Brain microvascular endothelial cell (primary cell): Measurements from ENCODE around the gene LAMA4.
A peak's percentile ranks its signal among the peaks of the same experiment; 100 is the strongest.

Experiments used
- DNase-seq: peaks from one replicate; pipeline ENCODE4 v3.0.0-alpha.2; 2020
- H3K27ac ChIP-seq: fragments of 250-450 bp; sonication (Bioruptor Pico); 2 replicates; pipeline ENCODE4 v1.5.1; 2020; ENCODE audit warnings: mild to moderate bottlenecking, moderate library complexity
- H3K27me3 ChIP-seq: fragments of 250-450 bp; sonication (Bioruptor Pico); replicated peaks from 2 replicates; pipeline ENCODE4 v1.5.1; 2020; ENCODE audit warnings: mild to moderate bottlenecking
- H3K36me3 ChIP-seq: fragments of 250-450 bp; sonication (Bioruptor Pico); replicated peaks from 2 replicates; pipeline ENCODE4 v1.5.1; 2020; ENCODE audit warnings: mild to moderate bottlenecking
- H3K4me3 ChIP-seq: 2 replicates; pipeline ENCODE4 v1.5.1; 2011; ENCODE audit warnings: low read depth, mild to moderate bottlenecking, control low read depth, low read length, moderate library complexity
- in situ Hi-C: cut with HindIII; loops from 2 replicates; pipeline ENCODE4 v1.10.0; 2017; ENCODE audit warnings: low sequenced_read_pairs, low pct_ligation_motif_present
- TF ChIP-seq, protein P1 (sequence below): IDR thresholded peaks from 2 replicates; pipeline ENCODE4 v1.5.1; 2011; ENCODE audit warnings: low read depth, mild to moderate bottlenecking, moderate library complexity, low read length, control low read depth, inconsistent platforms; ENCODE audit errors: missing control alignments

Gene LAMA4

DNA sequence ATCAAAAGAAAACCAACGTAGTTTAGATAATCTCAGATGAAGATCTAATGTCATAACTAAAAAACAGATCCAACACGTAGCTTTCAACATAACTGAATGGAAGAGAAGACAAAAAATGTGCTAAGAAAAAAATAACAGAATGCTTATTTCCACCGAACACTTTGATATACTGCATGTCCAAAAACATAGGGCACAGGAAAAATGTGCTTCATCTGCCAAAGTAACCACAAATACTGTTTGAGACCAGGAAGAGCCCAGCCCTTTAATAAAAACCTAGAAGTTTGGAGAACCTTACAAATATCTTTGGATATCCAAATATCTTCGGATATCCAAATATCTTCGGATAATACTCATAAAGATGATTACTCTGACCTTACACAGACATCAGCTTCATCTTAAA is 19.8 kb downstream of the LAMA4 start:
- Histone ChIP-seq H3K36me3 (no peaks in the 10 kb centered on the region), H3K4me3 (no peak overlapping the region), H3K27ac (peak overlapping the region; percentile 84), H3K27me3 (no peaks in the 10 kb centered on the region)
- no peak for DNase-seq
- TF ChIP-seq, protein P1, sequence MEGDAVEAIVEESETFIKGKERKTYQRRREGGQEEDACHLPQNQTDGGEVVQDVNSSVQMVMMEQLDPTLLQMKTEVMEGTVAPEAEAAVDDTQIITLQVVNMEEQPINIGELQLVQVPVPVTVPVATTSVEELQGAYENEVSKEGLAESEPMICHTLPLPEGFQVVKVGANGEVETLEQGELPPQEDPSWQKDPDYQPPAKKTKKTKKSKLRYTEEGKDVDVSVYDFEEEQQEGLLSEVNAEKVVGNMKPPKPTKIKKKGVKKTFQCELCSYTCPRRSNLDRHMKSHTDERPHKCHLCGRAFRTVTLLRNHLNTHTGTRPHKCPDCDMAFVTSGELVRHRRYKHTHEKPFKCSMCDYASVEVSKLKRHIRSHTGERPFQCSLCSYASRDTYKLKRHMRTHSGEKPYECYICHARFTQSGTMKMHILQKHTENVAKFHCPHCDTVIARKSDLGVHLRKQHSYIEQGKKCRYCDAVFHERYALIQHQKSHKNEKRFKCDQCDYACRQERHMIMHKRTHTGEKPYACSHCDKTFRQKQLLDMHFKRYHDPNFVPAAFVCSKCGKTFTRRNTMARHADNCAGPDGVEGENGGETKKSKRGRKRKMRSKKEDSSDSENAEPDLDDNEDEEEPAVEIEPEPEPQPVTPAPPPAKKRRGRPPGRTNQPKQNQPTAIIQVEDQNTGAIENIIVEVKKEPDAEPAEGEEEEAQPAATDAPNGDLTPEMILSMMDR: no peak
- in situ Hi-C loops: no loop called here

DNA sequence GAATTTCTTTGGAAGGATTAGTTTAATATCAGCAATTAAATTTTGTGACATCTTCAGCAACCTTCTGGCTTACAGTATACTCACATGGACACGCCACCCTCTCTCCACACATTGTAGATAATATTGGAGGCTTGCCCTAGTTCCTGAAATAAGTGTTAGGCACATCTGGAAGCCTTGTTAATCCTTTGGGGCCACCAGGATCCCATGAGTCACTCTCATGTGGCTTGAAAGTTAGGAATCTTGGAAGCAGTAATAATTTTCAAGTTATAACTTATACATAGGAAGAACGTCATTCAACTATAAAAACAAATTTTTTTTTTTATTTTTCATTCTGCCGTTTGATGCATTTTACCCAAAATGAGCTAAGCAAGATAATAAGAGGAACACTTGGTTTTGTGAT is 20.5 kb downstream of the LAMA4 start:
- DNase-seq: peak; percentile 69
- no peak overlapping the region for H3K4me3 ChIP-seq
- peak overlapping the region; percentile 84 for H3K27ac ChIP-seq
- TF ChIP-seq, protein P1: no peak
- no peaks in the 10 kb centered on the region for H3K36me3 ChIP-seq
- H3K27me3 ChIP-seq: no peaks in the 10 kb centered on the region
- in situ Hi-C loops: no loop called here

DNA sequence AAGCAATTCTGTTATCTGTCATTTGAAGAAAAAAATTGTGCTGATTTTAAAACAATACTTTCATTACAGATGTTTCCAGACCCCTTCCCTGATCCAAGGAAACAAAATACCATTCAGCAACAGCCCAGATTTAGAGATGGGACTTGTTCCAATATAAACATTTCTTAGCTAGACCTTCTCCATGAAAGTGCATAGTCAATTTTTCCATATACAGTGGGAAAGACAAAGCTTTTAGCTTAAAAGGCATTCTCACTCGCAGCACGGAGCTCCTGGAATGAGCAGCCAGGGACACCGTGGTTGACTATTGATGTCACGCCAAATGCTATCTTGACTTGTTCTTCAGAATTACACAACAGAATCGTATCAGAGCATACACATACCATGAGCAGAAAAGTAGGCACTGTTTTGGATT is 21.5 kb downstream of the LAMA4 start:
- no peaks in the 10 kb centered on the region for H3K27me3 ChIP-seq
- H3K4me3 ChIP-seq: no peak overlapping the region
- H3K36me3 ChIP-seq: no peaks in the 10 kb centered on the region
- H3K27ac ChIP-seq: peak overlapping the region; percentile 84
- in situ Hi-C loops: no loop called here
- DNase-seq: peak; percentile 88
- TF ChIP-seq, protein P1: no peak

DNA sequence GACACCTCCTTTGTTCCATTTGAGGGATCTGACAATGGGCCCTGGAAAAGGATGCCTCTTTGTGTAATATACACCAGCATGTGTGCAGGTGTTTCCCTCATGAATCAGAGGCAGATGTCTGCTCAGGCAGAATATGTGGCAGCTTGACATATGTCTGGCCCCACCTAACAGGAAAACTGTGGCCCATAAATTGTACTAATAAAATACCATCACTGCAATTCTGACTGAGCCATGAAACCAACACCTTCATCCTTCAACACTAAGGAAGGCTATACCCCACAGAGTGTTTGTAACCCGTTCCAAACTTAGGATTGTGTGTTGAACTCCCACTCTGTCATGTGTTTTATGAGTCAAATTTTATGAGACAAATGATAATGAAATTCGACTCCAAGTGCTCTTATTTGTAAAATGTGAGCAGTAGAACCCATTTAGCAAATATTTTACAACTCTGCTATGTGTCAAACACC is 22.7 kb downstream of the LAMA4 start:
- no peak for DNase-seq
- Histone ChIP-seq H3K4me3 (no peak overlapping the region), H3K27ac (peak overlapping the region; percentile 46), H3K36me3 (no peaks in the 10 kb centered on the region), H3K27me3 (no peaks in the 10 kb centered on the region)
- TF ChIP-seq, protein P1: no peak
- in situ Hi-C loops: no loop called here

DNA sequence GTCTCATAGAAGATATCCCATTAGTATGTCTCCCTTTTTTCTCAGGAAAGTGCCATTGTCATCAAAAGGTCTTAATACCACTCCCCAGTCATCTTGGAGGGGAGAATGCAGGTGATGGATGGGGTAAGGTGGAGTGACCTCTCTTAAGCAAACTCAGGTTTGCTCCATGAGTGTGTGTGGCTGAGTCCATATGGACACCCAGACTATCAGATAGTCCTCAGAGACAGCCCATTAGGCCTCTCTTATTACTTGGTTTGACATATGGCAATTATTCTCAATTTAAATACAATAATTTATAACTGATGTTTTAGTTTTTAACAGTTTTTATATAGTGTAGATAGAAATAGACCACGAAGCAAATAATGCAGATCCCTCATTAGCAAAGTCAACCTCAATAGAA is 23.2 kb downstream of the LAMA4 start:
- H3K27me3 ChIP-seq: no peaks in the 10 kb centered on the region
- H3K27ac ChIP-seq: no peak overlapping the region
- H3K4me3 ChIP-seq: no peak overlapping the region
- no peak for DNase-seq
- in situ Hi-C loops: no loop called here
- TF ChIP-seq, protein P1: no peak
- no peaks in the 10 kb centered on the region for H3K36me3 ChIP-seq

DNA sequence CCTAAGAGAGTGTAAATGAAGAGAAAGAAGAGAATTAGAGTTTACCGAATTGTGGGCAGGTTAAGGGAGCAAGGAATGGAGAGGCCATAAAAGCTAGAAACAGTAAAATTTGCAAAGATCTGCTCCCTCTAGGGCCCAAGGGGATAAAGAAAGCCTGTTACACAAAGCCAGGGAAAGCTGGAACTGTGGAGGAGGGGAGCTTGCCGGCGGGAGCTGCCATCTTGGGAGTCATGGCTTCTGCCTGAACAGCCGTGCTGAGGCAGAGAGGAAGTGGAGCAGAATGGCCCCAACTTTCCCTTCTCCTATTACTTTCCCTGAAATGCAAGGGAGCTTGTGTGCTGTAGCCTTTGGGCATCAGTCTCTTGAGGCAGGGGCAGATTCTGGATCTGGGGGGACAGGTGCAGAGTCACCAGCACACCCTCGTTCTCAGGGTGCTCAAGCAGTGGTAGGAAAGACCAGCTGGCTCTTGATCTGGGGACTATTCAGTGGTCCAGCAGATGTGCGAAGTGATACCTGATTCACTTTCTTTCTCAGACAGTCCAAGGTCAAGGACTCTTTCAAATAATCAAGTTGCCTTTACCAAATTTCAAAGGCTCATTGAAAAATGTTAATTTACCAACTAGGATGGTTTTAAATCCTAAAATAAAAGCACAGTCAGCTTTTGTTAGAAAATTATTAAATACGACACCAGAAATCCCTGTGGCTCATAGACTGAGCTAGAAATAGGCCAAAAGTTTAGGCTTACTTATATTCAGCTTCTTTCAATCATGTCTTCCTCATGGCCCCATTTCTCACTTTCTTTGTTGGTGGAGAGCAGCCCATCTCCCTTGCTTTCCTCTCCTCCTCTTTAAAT is 25.7 kb downstream of the LAMA4 start:
- no peak overlapping the region for H3K4me3 ChIP-seq
- in situ Hi-C loops: no loop called here
- TF ChIP-seq, protein P1: no peak
- H3K36me3 ChIP-seq: no peaks in the 10 kb centered on the region
- no peak overlapping the region for H3K27ac ChIP-seq
- DNase-seq: no peak
- no peaks in the 10 kb centered on the region for H3K27me3 ChIP-seq
